ENCODE measurements around the gene GPRASP1.
A peak's percentile ranks its signal among the peaks of the same experiment; 100 is the strongest.

GRCh38 chrX:102659790-102660757 lies 8.8 kb downstream of the GPRASP1 start:
- TF ChIP-seq CTCF (IDR thresholded peaks at IDR 0.05) (peak in 4 of 7 experiments; percentile 29 to 41 (median 32)), POLR2A (IDR thresholded peaks at IDR 0.05) (peak; percentile 27 to 81 (median 79))

Measured in body of pancreas (tissue), 4 donors.